A549 (cell line): ENCODE measurements around the gene SORCS2.

Experiments
- BHLHE40 ChIP-seq: IDR thresholded peaks from 2 replicates; pipeline ENCODE4 v1.6.1; 2012; ENCODE audit warnings: low read depth, low read length, inconsistent platforms
- CEBPB ChIP-seq, 2 experiments: fragments of >200 bp in 1 of 2; sonication (Bioruptor Twin) in 1 of 2; formaldehyde crosslinking in 1 of 2; IDR thresholded peaks; 2 replicates each; pipeline ENCODE4 v1.6.1; 2012 to 2016
- CTCF ChIP-seq: fragments of >200 bp; sonication (Bioruptor Twin); formaldehyde crosslinking; IDR thresholded peaks from 3 replicates; pipeline ENCODE4 v1.5.1; 2016
- KDM1A ChIP-seq: fragments of 200-600 bp; sonication (generic); IDR thresholded peaks from 2 replicates; pipeline ENCODE4 v1.6.1; 2016; ENCODE audit warnings: low read depth, mild to moderate bottlenecking
- POLR2A ChIP-seq: IDR thresholded peaks from 2 replicates; pipeline ENCODE4 v1.6.1; 2012; ENCODE audit warnings: mild to moderate bottlenecking, low read length
- POLR2AphosphoS2 ChIP-seq: conservative IDR thresholded peaks from 2 replicates; pipeline ENCODE4 v1.6.1; 2012; ENCODE audit warnings: low read length, improper control_type of control experiment, inconsistent platforms
- RAD21 ChIP-seq, 2 experiments: fragments of >200 bp in 1 of 2; sonication (Bioruptor Twin) in 1 of 2; formaldehyde crosslinking in 1 of 2; IDR thresholded peaks in 1 of 2; conservative IDR thresholded peaks in 1 of 2; 2 replicates in 1 of 2; 3 replicates in 1 of 2; pipeline ENCODE4 v1.6.1; 2012 to 2018; ENCODE audit warnings: inconsistent platforms in 1 of 2
- RCOR1 ChIP-seq: fragments of 150-350 bp; IDR thresholded peaks from 2 replicates; pipeline ENCODE4 v1.6.1; 2014; ENCODE audit warnings: antibody characterized with exemption, low read length, low read depth
- RFX5 ChIP-seq: fragments of 450-650 bp; IDR thresholded peaks from 2 replicates; pipeline ENCODE4 v1.7.1; 2014; ENCODE audit warnings: antibody characterized with exemption, mild to moderate bottlenecking, moderate library complexity
- SMC3 ChIP-seq: fragments of >200 bp; sonication (Bioruptor Twin); formaldehyde crosslinking; IDR thresholded peaks from 3 replicates; pipeline ENCODE4 v1.6.1; 2018; ENCODE audit warnings: inconsistent platforms
- ZFP36 ChIP-seq: fragments of 450-650 bp; IDR thresholded peaks from 2 replicates; pipeline ENCODE4 v1.6.1; 2014; ENCODE audit warnings: borderline replicate concordance; ENCODE audit not compliant: partially characterized antibody
- TF ChIP-seq, protein P1 (sequence below): fragments of >200 bp; sonication (Bioruptor Twin); formaldehyde crosslinking; IDR thresholded peaks from 3 replicates; pipeline ENCODE4 v1.6.1; 2016

GRCh38 chr4:7721984-7722551 lies 529.7 kb downstream of the SORCS2 start:
- no peak for TF ChIP-seq POLR2AphosphoS2
- TF ChIP-seq CTCF = no peak
- no peak for TF ChIP-seq RFX5
- TF ChIP-seq POLR2A = no peak
- TF ChIP-seq RAD21 (conservative IDR thresholded peaks at IDR 0.05 in 1 of 2, IDR thresholded peaks at IDR 0.05 in 1 of 2) = peak in 1 of 2 experiments; percentile 24; a peak in 1 of 5 replicates
- no peak for TF ChIP-seq RCOR1
- TF ChIP-seq CEBPB (IDR thresholded peaks at IDR 0.05) = no peak
- TF ChIP-seq KDM1A = no peak
- no peak for TF ChIP-seq BHLHE40
- TF ChIP-seq, protein P1, sequence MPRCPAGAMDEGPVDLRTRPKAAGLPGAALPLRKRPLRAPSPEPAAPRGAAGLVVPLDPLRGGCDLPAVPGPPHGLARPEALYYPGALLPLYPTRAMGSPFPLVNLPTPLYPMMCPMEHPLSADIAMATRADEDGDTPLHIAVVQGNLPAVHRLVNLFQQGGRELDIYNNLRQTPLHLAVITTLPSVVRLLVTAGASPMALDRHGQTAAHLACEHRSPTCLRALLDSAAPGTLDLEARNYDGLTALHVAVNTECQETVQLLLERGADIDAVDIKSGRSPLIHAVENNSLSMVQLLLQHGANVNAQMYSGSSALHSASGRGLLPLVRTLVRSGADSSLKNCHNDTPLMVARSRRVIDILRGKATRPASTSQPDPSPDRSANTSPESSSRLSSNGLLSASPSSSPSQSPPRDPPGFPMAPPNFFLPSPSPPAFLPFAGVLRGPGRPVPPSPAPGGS = no peak
- no peak for TF ChIP-seq SMC3
- TF ChIP-seq ZFP36 = no peak
